Measurements from ENCODE around the gene FEM1B.

FEM1B gene

DNA sequence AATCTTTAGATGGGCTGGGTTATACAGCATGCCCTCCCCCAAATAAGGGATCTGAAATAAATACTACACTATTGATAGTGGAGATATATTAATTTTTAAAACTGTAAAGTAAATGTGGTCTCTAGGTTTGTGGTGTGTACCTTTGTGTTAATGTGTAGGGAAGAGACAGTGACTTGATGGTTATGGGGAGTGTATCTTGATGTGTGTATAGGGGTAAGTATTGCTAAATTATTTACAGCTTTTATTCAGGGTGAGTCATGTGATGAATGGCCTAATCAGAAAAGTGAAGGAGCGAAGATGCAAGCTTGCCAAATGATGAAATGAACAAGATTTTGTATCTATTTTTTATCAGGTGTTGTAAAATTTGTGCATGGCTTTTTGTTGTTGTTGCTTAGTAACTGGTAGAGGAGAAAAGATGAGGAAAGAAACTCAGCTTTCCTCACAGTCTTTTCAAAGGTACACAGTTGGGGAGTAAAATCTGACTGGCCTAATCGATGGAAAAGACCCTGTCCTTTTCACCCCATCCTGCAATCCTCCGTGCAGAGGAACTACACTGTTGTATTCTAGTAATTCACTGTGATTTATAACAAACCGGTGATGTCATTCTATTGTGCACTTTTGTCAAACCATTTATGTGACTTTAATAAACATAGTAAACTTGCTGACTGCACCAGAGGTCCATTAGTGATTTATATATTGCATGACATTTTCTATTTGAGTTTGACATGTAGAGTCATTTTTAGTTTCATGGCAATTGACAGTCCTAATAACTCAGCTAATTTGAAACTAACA, 17.7 kb downstream of the FEM1B start:
- TF ChIP-seq GLIS3 (CRISPR knock-in tag; IDR thresholded peaks at IDR 0.05) = no peak
- TF ChIP-seq ZFP30 (CRISPR knock-in tag; IDR thresholded peaks at IDR 0.05) = no peak
- TF ChIP-seq, protein P1, sequence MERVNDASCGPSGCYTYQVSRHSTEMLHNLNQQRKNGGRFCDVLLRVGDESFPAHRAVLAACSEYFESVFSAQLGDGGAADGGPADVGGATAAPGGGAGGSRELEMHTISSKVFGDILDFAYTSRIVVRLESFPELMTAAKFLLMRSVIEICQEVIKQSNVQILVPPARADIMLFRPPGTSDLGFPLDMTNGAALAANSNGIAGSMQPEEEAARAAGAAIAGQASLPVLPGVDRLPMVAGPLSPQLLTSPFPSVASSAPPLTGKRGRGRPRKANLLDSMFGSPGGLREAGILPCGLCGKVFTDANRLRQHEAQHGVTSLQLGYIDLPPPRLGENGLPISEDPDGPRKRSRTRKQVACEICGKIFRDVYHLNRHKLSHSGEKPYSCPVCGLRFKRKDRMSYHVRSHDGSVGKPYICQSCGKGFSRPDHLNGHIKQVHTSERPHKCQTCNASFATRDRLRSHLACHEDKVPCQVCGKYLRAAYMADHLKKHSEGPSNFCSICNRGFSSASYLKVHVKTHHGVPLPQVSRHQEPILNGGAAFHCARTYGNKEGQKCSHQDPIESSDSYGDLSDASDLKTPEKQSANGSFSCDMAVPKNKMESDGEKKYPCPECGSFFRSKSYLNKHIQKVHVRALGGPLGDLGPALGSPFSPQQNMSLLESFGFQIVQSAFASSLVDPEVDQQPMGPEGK (CRISPR knock-in tag; IDR thresholded peaks at IDR 0.05; ENCODE audit: borderline replicate concordance) = no peak
- no peak for TF ChIP-seq PPARA (CRISPR knock-in tag; IDR thresholded peaks at IDR 0.05; ENCODE audit: borderline replicate concordance)
- TF ChIP-seq ISL1 (CRISPR knock-in tag; IDR thresholded peaks at IDR 0.05) = no peak
- TF ChIP-seq TCF4 (CRISPR knock-in tag; IDR thresholded peaks at IDR 0.05; ENCODE audit: borderline replicate concordance) = no peak

DNA sequence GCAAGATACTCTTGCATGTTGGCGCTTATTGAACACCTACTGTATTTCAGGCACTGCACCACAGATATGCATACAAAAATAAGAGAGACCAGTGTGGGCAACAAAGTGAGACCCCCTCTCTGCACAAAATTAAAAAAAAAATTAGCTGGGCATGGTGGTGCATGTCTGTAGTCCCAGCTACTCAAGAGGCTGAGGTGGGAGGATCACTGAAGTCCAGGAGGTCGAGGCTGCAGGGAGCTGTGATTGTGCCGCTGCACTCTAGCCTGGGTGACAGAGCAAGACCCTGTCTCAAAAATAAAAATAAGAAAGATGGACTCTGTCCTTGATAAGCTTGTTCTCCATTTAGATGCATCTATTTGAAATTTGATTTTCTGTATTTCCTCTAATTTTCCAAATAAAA, 20.8 kb downstream of the FEM1B start:
- ATAC-seq = no peak
- TF ChIP-seq SNAI2 (CRISPR knock-in tag; IDR thresholded peaks at IDR 0.05) = no peak
- no peak for TF ChIP-seq CSDC2 (CRISPR knock-in tag; IDR thresholded peaks at IDR 0.05)
- TF ChIP-seq BACH2 (CRISPR knock-in tag; IDR thresholded peaks at IDR 0.05; ENCODE audit: borderline replicate concordance) = no peak
- TF ChIP-seq TOX (CRISPR knock-in tag; IDR thresholded peaks at IDR 0.05; ENCODE audit: borderline replicate concordance) = no peak
- TF ChIP-seq ARNTL (CRISPR knock-in tag; IDR thresholded peaks at IDR 0.05; ENCODE audit: borderline replicate concordance, low read depth) = no peak
- no peak for TF ChIP-seq ZNF565 (CRISPR knock-in tag; conservative IDR thresholded peaks at IDR 0.05; ENCODE audit: low read depth)
- TF ChIP-seq PPARA (CRISPR knock-in tag; IDR thresholded peaks at IDR 0.05; ENCODE audit: borderline replicate concordance) = no peak
- no peak for TF ChIP-seq TCF4 (CRISPR knock-in tag; IDR thresholded peaks at IDR 0.05; ENCODE audit: borderline replicate concordance)
- TF ChIP-seq ZNF8 (CRISPR knock-in tag; IDR thresholded peaks at IDR 0.05) = no peak
- no peak for TF ChIP-seq ZFP3 (CRISPR knock-in tag; IDR thresholded peaks at IDR 0.05)
- no peak for TF ChIP-seq ZC3H10 (CRISPR knock-in tag; IDR thresholded peaks at IDR 0.05)
- no peak for TF ChIP-seq ISL1 (CRISPR knock-in tag; IDR thresholded peaks at IDR 0.05)

More for the DNA sequence above, 17.7 kb downstream of the FEM1B start:
- no peak for ATAC-seq

DNA sequence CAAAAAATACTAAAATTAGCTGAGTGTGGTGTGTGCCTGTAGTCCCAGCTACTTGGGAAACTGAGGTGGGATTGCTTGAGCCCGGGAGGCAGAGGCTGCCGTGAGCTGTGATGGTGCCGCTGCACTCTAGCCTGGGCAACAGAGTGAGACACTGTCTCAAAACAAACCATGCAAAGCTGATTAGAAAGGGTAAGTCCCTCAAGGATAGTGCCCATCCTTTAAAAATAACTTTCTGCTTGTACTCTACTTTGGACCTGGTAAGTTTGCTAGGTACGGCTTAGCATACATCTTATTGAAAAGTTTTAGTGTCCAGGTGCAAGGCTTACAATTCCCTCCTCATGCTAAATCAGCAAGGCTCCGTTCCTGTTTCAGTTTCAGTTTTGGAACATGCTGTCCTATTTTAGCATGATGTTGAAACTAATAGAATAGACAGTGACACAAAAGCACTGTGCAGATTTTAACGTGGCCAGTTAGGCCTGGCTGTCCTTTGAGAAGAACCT, 21.4 kb downstream of the FEM1B start:
- TF ChIP-seq ZNF565 (CRISPR knock-in tag; conservative IDR thresholded peaks at IDR 0.05; ENCODE audit: low read depth) (no peak), ZC3H10 (CRISPR knock-in tag; IDR thresholded peaks at IDR 0.05) (no peak), ZNF8 (CRISPR knock-in tag; IDR thresholded peaks at IDR 0.05) (no peak), GLIS3 (CRISPR knock-in tag; IDR thresholded peaks at IDR 0.05) (no peak), ESRRG (CRISPR knock-in tag; IDR thresholded peaks at IDR 0.05) (no peak), TCF4 (CRISPR knock-in tag; IDR thresholded peaks at IDR 0.05; ENCODE audit: borderline replicate concordance) (no peak)
- TF ChIP-seq, protein P2, sequence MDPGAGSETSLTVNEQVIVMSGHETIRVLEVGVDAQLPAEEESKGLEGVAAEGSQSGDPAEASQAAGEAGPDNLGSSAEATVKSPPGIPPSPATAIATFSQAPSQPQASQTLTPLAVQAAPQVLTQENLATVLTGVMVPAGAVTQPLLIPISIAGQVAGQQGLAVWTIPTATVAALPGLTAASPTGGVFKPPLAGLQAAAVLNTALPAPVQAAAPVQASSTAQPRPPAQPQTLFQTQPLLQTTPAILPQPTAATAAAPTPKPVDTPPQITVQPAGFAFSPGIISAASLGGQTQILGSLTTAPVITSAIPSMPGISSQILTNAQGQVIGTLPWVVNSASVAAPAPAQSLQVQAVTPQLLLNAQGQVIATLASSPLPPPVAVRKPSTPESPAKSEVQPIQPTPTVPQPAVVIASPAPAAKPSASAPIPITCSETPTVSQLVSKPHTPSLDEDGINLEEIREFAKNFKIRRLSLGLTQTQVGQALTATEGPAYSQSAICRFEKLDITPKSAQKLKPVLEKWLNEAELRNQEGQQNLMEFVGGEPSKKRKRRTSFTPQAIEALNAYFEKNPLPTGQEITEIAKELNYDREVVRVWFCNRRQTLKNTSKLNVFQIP (CRISPR knock-in tag; IDR thresholded peaks at IDR 0.05; ENCODE audit: borderline replicate concordance, low read depth) = no peak
- TF ChIP-seq, protein P1 (CRISPR knock-in tag; IDR thresholded peaks at IDR 0.05; ENCODE audit: borderline replicate concordance) = no peak
- TF ChIP-seq, protein P3, sequence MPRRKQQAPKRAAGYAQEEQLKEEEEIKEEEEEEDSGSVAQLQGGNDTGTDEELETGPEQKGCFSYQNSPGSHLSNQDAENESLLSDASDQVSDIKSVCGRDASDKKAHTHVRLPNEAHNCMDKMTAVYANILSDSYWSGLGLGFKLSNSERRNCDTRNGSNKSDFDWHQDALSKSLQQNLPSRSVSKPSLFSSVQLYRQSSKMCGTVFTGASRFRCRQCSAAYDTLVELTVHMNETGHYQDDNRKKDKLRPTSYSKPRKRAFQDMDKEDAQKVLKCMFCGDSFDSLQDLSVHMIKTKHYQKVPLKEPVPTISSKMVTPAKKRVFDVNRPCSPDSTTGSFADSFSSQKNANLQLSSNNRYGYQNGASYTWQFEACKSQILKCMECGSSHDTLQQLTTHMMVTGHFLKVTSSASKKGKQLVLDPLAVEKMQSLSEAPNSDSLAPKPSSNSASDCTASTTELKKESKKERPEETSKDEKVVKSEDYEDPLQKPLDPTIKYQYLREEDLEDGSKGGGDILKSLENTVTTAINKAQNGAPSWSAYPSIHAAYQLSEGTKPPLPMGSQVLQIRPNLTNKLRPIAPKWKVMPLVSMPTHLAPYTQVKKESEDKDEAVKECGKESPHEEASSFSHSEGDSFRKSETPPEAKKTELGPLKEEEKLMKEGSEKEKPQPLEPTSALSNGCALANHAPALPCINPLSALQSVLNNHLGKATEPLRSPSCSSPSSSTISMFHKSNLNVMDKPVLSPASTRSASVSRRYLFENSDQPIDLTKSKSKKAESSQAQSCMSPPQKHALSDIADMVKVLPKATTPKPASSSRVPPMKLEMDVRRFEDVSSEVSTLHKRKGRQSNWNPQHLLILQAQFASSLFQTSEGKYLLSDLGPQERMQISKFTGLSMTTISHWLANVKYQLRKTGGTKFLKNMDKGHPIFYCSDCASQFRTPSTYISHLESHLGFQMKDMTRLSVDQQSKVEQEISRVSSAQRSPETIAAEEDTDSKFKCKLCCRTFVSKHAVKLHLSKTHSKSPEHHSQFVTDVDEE (CRISPR knock-in tag; IDR thresholded peaks at IDR 0.05) = no peak
- no peak; the same call in 2 of the 3 replicates for ATAC-seq

DNA sequence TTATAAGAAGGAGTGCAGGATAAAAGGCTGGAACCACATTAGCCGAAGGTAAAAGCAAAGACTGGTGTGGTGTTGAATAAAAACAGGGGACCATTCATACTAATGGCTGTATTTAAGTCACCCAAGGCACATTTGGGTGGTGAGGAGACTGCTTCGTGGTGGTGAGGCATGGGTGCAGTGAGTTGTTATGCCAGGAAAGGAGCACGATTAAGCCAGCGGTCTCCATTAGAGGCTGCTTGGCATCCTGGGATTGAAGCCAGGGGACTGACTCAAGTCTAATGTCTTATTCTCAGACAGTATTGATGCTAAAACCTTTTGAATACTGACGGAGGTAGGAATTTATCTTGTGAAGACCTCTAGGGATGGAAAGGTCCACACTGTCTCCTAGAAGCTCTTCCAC, 21.9 kb downstream of the FEM1B start:
- TF ChIP-seq, protein P4, sequence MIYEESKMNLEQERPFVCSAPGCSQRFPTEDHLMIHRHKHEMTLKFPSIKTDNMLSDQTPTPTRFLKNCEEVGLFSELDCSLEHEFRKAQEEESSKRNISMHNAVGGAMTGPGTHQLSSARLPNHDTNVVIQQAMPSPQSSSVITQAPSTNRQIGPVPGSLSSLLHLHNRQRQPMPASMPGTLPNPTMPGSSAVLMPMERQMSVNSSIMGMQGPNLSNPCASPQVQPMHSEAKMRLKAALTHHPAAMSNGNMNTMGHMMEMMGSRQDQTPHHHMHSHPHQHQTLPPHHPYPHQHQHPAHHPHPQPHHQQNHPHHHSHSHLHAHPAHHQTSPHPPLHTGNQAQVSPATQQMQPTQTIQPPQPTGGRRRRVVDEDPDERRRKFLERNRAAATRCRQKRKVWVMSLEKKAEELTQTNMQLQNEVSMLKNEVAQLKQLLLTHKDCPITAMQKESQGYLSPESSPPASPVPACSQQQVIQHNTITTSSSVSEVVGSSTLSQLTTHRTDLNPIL (CRISPR knock-in tag; IDR thresholded peaks at IDR 0.05; ENCODE audit: low read depth) = no peak
- TF ChIP-seq ZFP3 (CRISPR knock-in tag; IDR thresholded peaks at IDR 0.05) = no peak
- no peak; the same call in 2 of the 3 replicates for ATAC-seq

Measured in SK-N-SH treated with all-trans-retinoic acid at 6 μM for 48 hours (cell line).